CD14-positive monocyte (primary cell): ENCODE data around the gene BLTP3B. TPM values are rescaled to one million over a fixed set of nuclear protein-coding genes. Genes with fewer than 3 reads are reported as not detected.

Source experiments
- DNase-seq, 3 donors: peaks; one replicate each; pipeline ENCODE4 v3.0.0-alpha.2; 2011 to 2022
- H2AFZ ChIP-seq: 2 replicates; pipeline ENCODE4 v1.6.0; 2012; ENCODE audit warnings: mild to moderate bottlenecking, low read depth, low read length, inconsistent platforms; ENCODE audit not compliant: insufficient read depth, poor library complexity, severe bottlenecking
- H3K27ac ChIP-seq, 2 donors: 1 replicate in 1 of 2; 2 replicates in 1 of 2; pipeline ENCODE4 v1.5.1; 2012 to 2013; ENCODE audit warnings: low read length in 2 of 2, control low read depth in 1 of 2, inconsistent platforms in 1 of 2, low read depth in 1 of 2, mild to moderate bottlenecking in 1 of 2
- H3K27me3 ChIP-seq, 2 donors: one replicate each; pipeline versions ENCODE4 v1.6.0 to v1.6.1; 2011 to 2013; ENCODE audit warnings: low read length in 2 of 2; ENCODE audit not compliant: control insufficient read depth in 2 of 2, insufficient read depth in 2 of 2
- H3K36me3 ChIP-seq, 2 donors: replicated peaks in 1 of 2; 1 replicate in 1 of 2; 2 replicates in 1 of 2; pipeline versions ENCODE4 v1.5.1 to v1.6.1; 2012 to 2013; ENCODE audit warnings: low read length in 2 of 2, control low read depth in 1 of 2, inconsistent platforms in 1 of 2, mild to moderate bottlenecking in 1 of 2; ENCODE audit not compliant: insufficient read depth in 2 of 2, control insufficient read depth in 1 of 2
- H3K4me1 ChIP-seq, 2 donors: 1 replicate in 1 of 2; 2 replicates in 1 of 2; pipeline versions ENCODE4 v1.5.1 to v1.6.1; 2012 to 2013; ENCODE audit warnings: low read length in 2 of 2, control low read depth in 1 of 2, inconsistent platforms in 1 of 2, mild to moderate bottlenecking in 1 of 2, moderate library complexity in 1 of 2; ENCODE audit not compliant: insufficient read depth in 2 of 2, control insufficient read depth in 1 of 2
- H3K4me2 ChIP-seq: replicated peaks from 2 replicates; pipeline ENCODE3; 2012; ENCODE audit warnings: low read length, moderate library complexity, mild to moderate bottlenecking; ENCODE audit not compliant: poor library complexity, severe bottlenecking; ENCODE audit errors: extremely low read depth
- H3K4me3 ChIP-seq, 3 experiments: fragments of 200-600 bp in 1 of 3; sonication (generic) in 1 of 3; replicated peaks in 1 of 3; 1 replicate in 2 of 3; 2 replicates in 1 of 3; pipeline ENCODE4 v1.5.1; 2011 to 2013; ENCODE audit warnings: low read length in 3 of 3, mild to moderate bottlenecking in 3 of 3, control low read depth in 2 of 3, low read depth in 2 of 3, inconsistent platforms in 1 of 3, moderate library complexity in 1 of 3
- H3K79me2 ChIP-seq: 2 replicates; pipeline ENCODE4 v1.6.0; 2012; ENCODE audit warnings: mild to moderate bottlenecking, control low read depth, inconsistent platforms, low read length, moderate library complexity; ENCODE audit not compliant: insufficient read depth
- H3K9ac ChIP-seq: 2 replicates; pipeline ENCODE4 v1.6.0; 2017; ENCODE audit warnings: low read length, mild to moderate bottlenecking; ENCODE audit not compliant: insufficient read depth, poor library complexity, severe bottlenecking
- H3K9me3 ChIP-seq, 2 donors: replicated peaks in 1 of 2; 1 replicate in 1 of 2; 2 replicates in 1 of 2; pipeline versions ENCODE4 v1.5.1 to v1.6.1; 2012 to 2013; ENCODE audit warnings: low read length in 2 of 2, control low read depth in 1 of 2; ENCODE audit not compliant: control insufficient read depth in 1 of 2, insufficient read depth in 1 of 2
- H4K20me1 ChIP-seq: 2 replicates; pipeline ENCODE4 v1.6.0; 2012; ENCODE audit warnings: mild to moderate bottlenecking, low read length, control low read depth, moderate library complexity; ENCODE audit not compliant: insufficient read depth
- H3K27ac Mint-ChIP-seq, 7 donors: one replicate each; pipeline ENCODE4 v1.8.0; 2020; ENCODE audit warnings: mild to moderate bottlenecking in 7 of 7, mixed read lengths in 7 of 7, moderate library complexity in 6 of 7, inconsistent platforms in 2 of 7
- H3K27me3 Mint-ChIP-seq, 3 donors: one replicate each; pipeline ENCODE4 v1.8.0; 2021 to 2022; ENCODE audit warnings: low read depth in 3 of 3, mild to moderate bottlenecking in 3 of 3, mixed read lengths in 3 of 3, moderate library complexity in 3 of 3, inconsistent platforms in 1 of 3
- H3K36me3 Mint-ChIP-seq, 2 donors: one replicate each; pipeline ENCODE4 v1.8.0; 2020; ENCODE audit warnings: mixed read lengths in 2 of 2, inconsistent platforms in 1 of 2, mild to moderate bottlenecking in 1 of 2
- H3K4me1 Mint-ChIP-seq: one replicate; pipeline ENCODE4 v1.8.0; 2020; ENCODE audit warnings: mild to moderate bottlenecking, mixed read lengths
- H3K4me3 Mint-ChIP-seq, 2 donors: one replicate each; pipeline ENCODE4 v1.8.0; 2020; ENCODE audit warnings: mild to moderate bottlenecking in 2 of 2, mixed read lengths in 2 of 2, moderate library complexity in 1 of 2
- H3K9me3 Mint-ChIP-seq, 7 donors: one replicate each; pipeline ENCODE4 v1.8.0; 2020 to 2022; ENCODE audit warnings: mixed read lengths in 7 of 7, mild to moderate bottlenecking in 6 of 7, moderate library complexity in 6 of 7, inconsistent platforms in 2 of 7
- WGBS: methylation state at CpG from one replicate; pipeline ENCODE4 v1.1.5; 2013; ENCODE audit warnings: missing lambda C conversion rate; ENCODE audit not compliant: insufficient coverage; 5-methylcytosine and 5-hydroxymethylcytosine counted together
- intact Hi-C, 2 donors: fragments of 100-400 bp; cut with micrococcal nuclease; formaldehyde crosslinking; loops; one replicate each; pipeline versions ENCODE4 v1.15.0 to v1.15.1; 2023
- polyA plus RNA-seq, 3 donors: library from polyadenylated mRNA; depleted of rRNA in 1 of 3; unstranded in 2 of 3; stranded (reverse) in 1 of 3; fragments of 300-500 nt in 2 of 3; fragments of >200 nt in 1 of 3; fragmentation: Illumina TruSeq in 2 of 3; gene quantifications; 1 replicate in 2 of 3; 2 replicates in 1 of 3; pipeline ENCODE4 v1.2.3, GENCODE V29; 2012 to 2021
- TF ChIP-seq, protein P1 (sequence below): fragments of 200-600 bp; IDR thresholded peaks from one replicate; pipeline ENCODE4 v1.8.0; 2022; ENCODE audit warnings: antibody characterized with exemption, mild to moderate bottlenecking

BLTP3B gene
- polyA plus RNA-seq, 3 donors = 22.0 to 42.5 (median 33.4) TPM

- peaks cover 33 to 45% of the 10 kb centered on the region in 2 donors for H3K36me3 Mint-ChIP-seq
These were observed 32.4 kb downstream of the BLTP3B start for GRCh38 chr12:100110276-100110675.

GRCh38 chr12:100106861-100107260, 35.8 kb downstream of the BLTP3B start:
- Histone ChIP-seq H2AFZ (no peak overlapping the region), H3K27ac (no peak overlapping the region), H3K27me3 (no peaks in the 10 kb centered on the region), H3K4me3 (no peak overlapping the region), H3K4me1 (no peaks in the 10 kb centered on the region), H4K20me1 (peaks cover 85% of the 10 kb centered on the region), H3K79me2 (peaks cover 76% of the 10 kb centered on the region), H3K36me3 (peaks cover 22 to 61% of the 10 kb centered on the region in 2 donors), H3K4me2 (no peak overlapping the region), H3K9me3 (no peaks in the 10 kb centered on the region), H3K9ac (no peak overlapping the region)
- WGBS = no CpG with 5 or more reads among the region's 6 CpGs
- H3K9me3 Mint-ChIP-seq = peaks cover 0 to 4% (median 0%) of the 10 kb centered on the region in 7 donors
- DNase-seq = no peak
- intact Hi-C loops = no loop called here
- TF ChIP-seq, protein P1, sequence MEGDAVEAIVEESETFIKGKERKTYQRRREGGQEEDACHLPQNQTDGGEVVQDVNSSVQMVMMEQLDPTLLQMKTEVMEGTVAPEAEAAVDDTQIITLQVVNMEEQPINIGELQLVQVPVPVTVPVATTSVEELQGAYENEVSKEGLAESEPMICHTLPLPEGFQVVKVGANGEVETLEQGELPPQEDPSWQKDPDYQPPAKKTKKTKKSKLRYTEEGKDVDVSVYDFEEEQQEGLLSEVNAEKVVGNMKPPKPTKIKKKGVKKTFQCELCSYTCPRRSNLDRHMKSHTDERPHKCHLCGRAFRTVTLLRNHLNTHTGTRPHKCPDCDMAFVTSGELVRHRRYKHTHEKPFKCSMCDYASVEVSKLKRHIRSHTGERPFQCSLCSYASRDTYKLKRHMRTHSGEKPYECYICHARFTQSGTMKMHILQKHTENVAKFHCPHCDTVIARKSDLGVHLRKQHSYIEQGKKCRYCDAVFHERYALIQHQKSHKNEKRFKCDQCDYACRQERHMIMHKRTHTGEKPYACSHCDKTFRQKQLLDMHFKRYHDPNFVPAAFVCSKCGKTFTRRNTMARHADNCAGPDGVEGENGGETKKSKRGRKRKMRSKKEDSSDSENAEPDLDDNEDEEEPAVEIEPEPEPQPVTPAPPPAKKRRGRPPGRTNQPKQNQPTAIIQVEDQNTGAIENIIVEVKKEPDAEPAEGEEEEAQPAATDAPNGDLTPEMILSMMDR = no peak
- H3K4me1 Mint-ChIP-seq = peaks cover 9% of the 10 kb centered on the region
- no peak overlapping the region for H3K4me3 Mint-ChIP-seq
- peak overlapping the region in 1 of 7 donors; percentile 3 for H3K27ac Mint-ChIP-seq
- H3K27me3 Mint-ChIP-seq = no peaks in the 10 kb centered on the region
- H3K36me3 Mint-ChIP-seq = peaks cover 41 to 50% of the 10 kb centered on the region in 2 donors

More at GRCh38 chr12:100110276-100110675, 32.4 kb downstream of the BLTP3B start:
- H3K9me3 Mint-ChIP-seq = peaks cover 0 to 4% (median 0%) of the 10 kb centered on the region in 7 donors
- peaks cover 15% of the 10 kb centered on the region for H3K4me1 Mint-ChIP-seq
- Histone ChIP-seq H2AFZ (no peak overlapping the region), H4K20me1 (peaks cover 95% of the 10 kb centered on the region), H3K9me3 (no peaks in the 10 kb centered on the region), H3K27me3 (no peaks in the 10 kb centered on the region), H3K27ac (no peak overlapping the region), H3K4me1 (no peaks in the 10 kb centered on the region), H3K79me2 (peaks cover 93% of the 10 kb centered on the region), H3K4me2 (no peak overlapping the region), H3K4me3 (no peak overlapping the region), H3K9ac (no peak overlapping the region), H3K36me3 (peaks cover 13 to 49% of the 10 kb centered on the region in 2 donors)
- peaks cover 0 to 3% (median 0%) of the 10 kb centered on the region in 3 donors for H3K27me3 Mint-ChIP-seq
- no peak overlapping the region for H3K4me3 Mint-ChIP-seq
- no peak overlapping the region for H3K27ac Mint-ChIP-seq
- DNase-seq = no peak
- WGBS = 100% methylated on average over 1 of the region's 4 CpGs
- TF ChIP-seq, protein P1 = no peak
- intact Hi-C loops = no loop called here
